Uterus (tissue), 4 donors: ENCODE measurements around the gene YAE1. TPM values are rescaled to one million over a fixed set of nuclear protein-coding genes. Genes with fewer than 3 reads are reported as not detected.
"Not testable (repeated sequence)": the region's sequence is repeated elsewhere in the genome, so short reads cannot be mapped to it uniquely, and the experiment has no call there.

Source experiments
- DNase-seq, 2 donors: peaks; one replicate each; pipeline ENCODE4 v3.0.0-alpha.2; 2019 to 2020
- H3K27ac ChIP-seq, 2 donors: fragments of 200-600 bp; sonication (generic); 1 replicate in 1 of 2; 2 replicates in 1 of 2; pipeline ENCODE4 v1.5.1; 2016 to 2018
- H3K27me3 ChIP-seq, 2 donors: fragments of 200-600 bp; sonication (generic); one replicate each; pipeline ENCODE4 v1.5.1; 2018 to 2019; ENCODE audit warnings: control low read depth in 1 of 2
- H3K36me3 ChIP-seq, 2 donors: fragments of 200-600 bp; sonication (generic); one replicate each; pipeline ENCODE4 v1.5.1; 2019; ENCODE audit warnings: control low read depth in 1 of 2
- H3K4me1 ChIP-seq, 2 donors: fragments of 200-600 bp; sonication (generic); one replicate each; pipeline ENCODE4 v1.5.1; 2018 to 2019; ENCODE audit warnings: control low read depth in 1 of 2
- H3K4me3 ChIP-seq, 2 donors: fragments of 200-600 bp; sonication (generic); 1 replicate in 1 of 2; 2 replicates in 1 of 2; pipeline ENCODE4 v1.5.1; 2018 to 2019; ENCODE audit warnings: mild to moderate bottlenecking in 1 of 2
- H3K9me3 ChIP-seq, 2 donors: fragments of 200-600 bp; sonication (generic); one replicate each; pipeline ENCODE4 v1.5.1; 2019; ENCODE audit warnings: control low read depth in 1 of 2
- CTCF ChIP-seq, 4 experiments: fragments of 200-600 bp in 2 of 4; fragments of 450-650 bp in 2 of 4; sonication (generic) in 2 of 4; IDR thresholded peaks; one replicate each; pipeline ENCODE4 v1.5.1; 2016 to 2019; ENCODE audit warnings: antibody characterized with exemption in 4 of 4, mild to moderate bottlenecking in 2 of 4, moderate library complexity in 1 of 4
- POLR2A ChIP-seq, 2 donors: fragments of 450-650 bp; IDR thresholded peaks; one replicate each; pipeline ENCODE4 v1.6.1; 2016; ENCODE audit warnings: antibody characterized with exemption in 2 of 2, mild to moderate bottlenecking in 1 of 2, moderate library complexity in 1 of 2
- intact Hi-C: fragments of 100-400 bp; cut with DNase I; formaldehyde crosslinking; loops from one replicate; pipeline ENCODE4 v1.15.1; 2023; ENCODE audit warnings: low total_unique reads
- total RNA-seq, 4 donors: library from RNA; depleted of rRNA in 3 of 4; stranded (reverse); fragments of >200 nt in 3 of 4; gene quantifications; one replicate each; pipeline versions ENCODE4 v1.1.0 to v1.2.4, GENCODE V29; 2014 to 2023
- donor health status: DM: yes; HTN: yes; CAD: no.

Gene YAE1
- total RNA-seq, 4 donors from 2014 or later = 16.8 to 54.2 (median 41.7) TPM

GRCh38 chr7:39539816-39540215 lies 26.4 kb upstream of the YAE1 start:
- no peaks in the 10 kb centered on the region for H3K9me3 ChIP-seq
- H3K36me3 ChIP-seq = no peaks in the 10 kb centered on the region
- TF ChIP-seq CTCF (IDR thresholded peaks at IDR 0.05) = no peak
- H3K27me3 ChIP-seq = no peaks in the 10 kb centered on the region
- no peak overlapping the region for H3K27ac ChIP-seq
- intact Hi-C loops = no loop called here
- no peak for DNase-seq
- no peak overlapping the region for H3K4me3 ChIP-seq
- no peaks in the 10 kb centered on the region for H3K4me1 ChIP-seq

GRCh38 chr7:39540320-39540719 lies 25.9 kb upstream of the YAE1 start:
- H3K4me3 ChIP-seq = no peak overlapping the region
- intact Hi-C loops = no loop called here
- H3K36me3 ChIP-seq = no peaks in the 10 kb centered on the region
- no peaks in the 10 kb centered on the region for H3K4me1 ChIP-seq
- H3K9me3 ChIP-seq = no peaks in the 10 kb centered on the region
- TF ChIP-seq CTCF (IDR thresholded peaks at IDR 0.05) (no peak), POLR2A (IDR thresholded peaks at IDR 0.05) (no peak)
- DNase-seq = no peak
- H3K27ac ChIP-seq = no peak overlapping the region
- no peaks in the 10 kb centered on the region for H3K27me3 ChIP-seq

- intact Hi-C loops = no loop called here
- TF ChIP-seq POLR2A (IDR thresholded peaks at IDR 0.05) (no peak), CTCF (IDR thresholded peaks at IDR 0.05) (no peak)
- Histone ChIP-seq H3K36me3 (no peaks in the 10 kb centered on the region), H3K27ac (no peak overlapping the region), H3K27me3 (no peaks in the 10 kb centered on the region), H3K9me3 (no peaks in the 10 kb centered on the region), H3K4me3 (no peak overlapping the region), H3K4me1 (no peaks in the 10 kb centered on the region)
- DNase-seq = no peak
Observed at GRCh38 chr7:39541511-39541910, 24.7 kb upstream of the YAE1 start.

GRCh38 chr7:39544774-39545173 lies 21.4 kb upstream of the YAE1 start:
- H3K36me3 ChIP-seq, H3K27me3 ChIP-seq, intact Hi-C loops, H3K27ac ChIP-seq, DNase-seq, H3K4me1 ChIP-seq, H3K4me3 ChIP-seq: not testable (repeated sequence)
- peaks cover 0 to 11% of the 10 kb centered on the region in 2 donors for H3K9me3 ChIP-seq

GRCh38 chr7:39547336-39547735 lies 18.9 kb upstream of the YAE1 start:
- no peaks in the 10 kb centered on the region for H3K36me3 ChIP-seq
- H3K4me1 ChIP-seq = no peaks in the 10 kb centered on the region
- DNase-seq = no peak
- no peaks in the 10 kb centered on the region for H3K27me3 ChIP-seq
- intact Hi-C loops = no loop called here
- H3K4me3 ChIP-seq = no peak overlapping the region
- H3K9me3 ChIP-seq = peaks cover 0 to 11% of the 10 kb centered on the region in 2 donors
- TF ChIP-seq POLR2A (IDR thresholded peaks at IDR 0.05) (no peak), CTCF (IDR thresholded peaks at IDR 0.05) (no peak)
- no peak overlapping the region for H3K27ac ChIP-seq

- intact Hi-C loops = no loop called here
- TF ChIP-seq CTCF (IDR thresholded peaks at IDR 0.05) (no peak), POLR2A (IDR thresholded peaks at IDR 0.05) (no peak)
Observed at GRCh38 chr7:39550411-39550810, 15.8 kb upstream of the YAE1 start.

More at GRCh38 chr7:39550411-39550810, 15.8 kb upstream of the YAE1 start:
- H3K4me3 ChIP-seq = no peak overlapping the region
- no peaks in the 10 kb centered on the region for H3K36me3 ChIP-seq
- H3K27me3 ChIP-seq = no peaks in the 10 kb centered on the region
- H3K9me3 ChIP-seq = peaks cover 0 to 11% of the 10 kb centered on the region in 2 donors
- no peak overlapping the region for H3K27ac ChIP-seq
- no peaks in the 10 kb centered on the region for H3K4me1 ChIP-seq
- DNase-seq = no peak
